Measurements from ENCODE around the gene COL3A1.

Gene COL3A1

DNA sequence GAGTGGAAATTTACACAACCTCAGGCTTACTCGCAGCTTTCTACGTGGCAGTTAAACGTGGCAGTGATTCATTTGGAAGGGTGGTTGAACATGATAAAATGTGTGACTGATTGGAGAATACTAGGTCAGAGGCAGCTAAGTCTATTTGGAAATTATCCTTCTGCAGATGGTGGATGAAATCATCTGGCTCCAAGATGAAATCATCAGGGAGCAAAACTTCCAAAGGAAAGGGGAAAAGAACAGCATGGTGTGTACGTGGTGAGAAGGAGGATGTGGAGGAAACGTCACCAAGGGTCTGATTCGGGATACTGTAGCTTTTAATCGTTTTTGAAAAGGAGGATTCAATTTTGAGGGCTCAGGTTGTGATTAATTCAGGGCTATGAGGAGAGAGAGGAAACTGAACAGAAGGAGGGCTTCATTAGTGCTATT lies 47.9 kb downstream of the COL3A1 start:
- TF ChIP-seq SIN3A (IDR thresholded peaks at IDR 0.05; ENCODE audit: borderline replicate concordance, insufficient read depth, low read length) (no peak), TAF1 (IDR thresholded peaks at IDR 0.05; ENCODE audit: borderline replicate concordance, insufficient read depth, low read length) (no peak), FOXP2 (optimal IDR thresholded peaks at IDR 0.05; ENCODE audit: borderline replicate concordance, extremely low read depth, extremely low read length, insufficient read depth) (no peak), POLR2AphosphoS5 (IDR thresholded peaks at IDR 0.05; ENCODE audit: low read depth, low read length) (no peak)
- TF ChIP-seq, protein P1, sequence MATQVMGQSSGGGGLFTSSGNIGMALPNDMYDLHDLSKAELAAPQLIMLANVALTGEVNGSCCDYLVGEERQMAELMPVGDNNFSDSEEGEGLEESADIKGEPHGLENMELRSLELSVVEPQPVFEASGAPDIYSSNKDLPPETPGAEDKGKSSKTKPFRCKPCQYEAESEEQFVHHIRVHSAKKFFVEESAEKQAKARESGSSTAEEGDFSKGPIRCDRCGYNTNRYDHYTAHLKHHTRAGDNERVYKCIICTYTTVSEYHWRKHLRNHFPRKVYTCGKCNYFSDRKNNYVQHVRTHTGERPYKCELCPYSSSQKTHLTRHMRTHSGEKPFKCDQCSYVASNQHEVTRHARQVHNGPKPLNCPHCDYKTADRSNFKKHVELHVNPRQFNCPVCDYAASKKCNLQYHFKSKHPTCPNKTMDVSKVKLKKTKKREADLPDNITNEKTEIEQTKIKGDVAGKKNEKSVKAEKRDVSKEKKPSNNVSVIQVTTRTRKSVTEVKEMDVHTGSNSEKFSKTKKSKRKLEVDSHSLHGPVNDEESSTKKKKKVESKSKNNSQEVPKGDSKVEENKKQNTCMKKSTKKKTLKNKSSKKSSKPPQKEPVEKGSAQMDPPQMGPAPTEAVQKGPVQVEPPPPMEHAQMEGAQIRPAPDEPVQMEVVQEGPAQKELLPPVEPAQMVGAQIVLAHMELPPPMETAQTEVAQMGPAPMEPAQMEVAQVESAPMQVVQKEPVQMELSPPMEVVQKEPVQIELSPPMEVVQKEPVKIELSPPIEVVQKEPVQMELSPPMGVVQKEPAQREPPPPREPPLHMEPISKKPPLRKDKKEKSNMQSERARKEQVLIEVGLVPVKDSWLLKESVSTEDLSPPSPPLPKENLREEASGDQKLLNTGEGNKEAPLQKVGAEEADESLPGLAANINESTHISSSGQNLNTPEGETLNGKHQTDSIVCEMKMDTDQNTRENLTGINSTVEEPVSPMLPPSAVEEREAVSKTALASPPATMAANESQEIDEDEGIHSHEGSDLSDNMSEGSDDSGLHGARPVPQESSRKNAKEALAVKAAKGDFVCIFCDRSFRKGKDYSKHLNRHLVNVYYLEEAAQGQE (IDR thresholded peaks at IDR 0.05; ENCODE audit: insufficient read depth in 1 of 2, low read depth in 2 of 2, low read length in 2 of 2), result no peak

DNA sequence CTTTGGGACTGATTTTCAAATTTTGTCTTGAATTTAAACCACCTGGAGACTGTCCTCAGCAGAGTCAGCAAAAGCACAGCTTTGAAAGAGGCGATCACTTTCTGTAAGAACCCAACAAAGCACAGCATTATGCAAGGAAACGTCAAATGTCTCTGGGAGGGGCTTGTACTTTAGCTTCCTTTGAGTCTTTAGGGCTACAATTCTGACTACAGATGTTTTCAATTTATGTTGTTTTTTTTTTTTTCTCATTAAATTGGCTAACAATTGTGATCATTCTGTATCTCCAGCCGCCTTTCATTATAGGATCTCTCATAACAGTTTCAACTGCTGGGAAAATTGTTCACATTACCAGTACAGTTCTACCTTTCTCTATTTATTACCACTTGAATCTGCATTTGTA lies 48.3 kb downstream of the COL3A1 start:
- no peak for TF ChIP-seq POLR2AphosphoS5 (IDR thresholded peaks at IDR 0.05; ENCODE audit: low read depth, low read length)
- TF ChIP-seq, protein P1 (IDR thresholded peaks at IDR 0.05; ENCODE audit: insufficient read depth in 1 of 2, low read depth in 2 of 2, low read length in 2 of 2), result no peak
- TF ChIP-seq TAF1 (IDR thresholded peaks at IDR 0.05; ENCODE audit: borderline replicate concordance, insufficient read depth, low read length), result no peak
- no peak for TF ChIP-seq SIN3A (IDR thresholded peaks at IDR 0.05; ENCODE audit: borderline replicate concordance, insufficient read depth, low read length)
- no peak for TF ChIP-seq FOXP2 (optimal IDR thresholded peaks at IDR 0.05; ENCODE audit: borderline replicate concordance, extremely low read depth, extremely low read length, insufficient read depth)

DNA sequence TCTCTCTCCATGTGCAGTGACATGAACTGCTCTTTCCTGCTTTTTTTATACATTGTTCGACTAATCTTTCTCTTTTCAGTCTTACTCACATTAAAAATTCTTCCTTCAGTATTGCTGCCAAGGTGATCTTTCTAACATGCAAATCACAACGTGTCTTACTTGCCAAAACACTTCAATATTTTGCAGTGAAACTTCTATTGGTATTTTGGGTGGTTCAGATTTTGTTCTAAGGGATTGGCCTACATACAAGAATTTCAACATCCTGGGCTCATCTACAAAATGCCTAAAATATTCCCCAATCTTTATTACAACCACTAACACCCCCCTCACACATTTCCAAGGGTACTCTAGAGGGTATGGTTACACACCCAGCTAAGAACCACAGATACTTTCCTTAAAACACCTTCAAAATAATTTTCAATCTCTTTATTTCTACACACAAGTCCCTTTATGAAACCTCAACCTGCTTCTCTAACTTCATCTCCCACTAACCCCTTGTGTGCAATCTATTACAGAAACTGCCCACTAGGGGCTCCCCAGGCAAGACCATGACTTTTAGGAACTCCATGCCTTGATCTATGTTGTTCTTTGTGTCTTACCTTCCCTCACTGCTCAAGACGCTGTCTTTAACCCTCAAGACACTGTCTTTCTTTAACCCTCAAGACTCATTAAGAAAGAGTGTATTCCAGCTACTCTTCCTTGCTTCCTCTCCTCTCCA lies 50.9 kb downstream of the COL3A1 start:
- TF ChIP-seq TAF1 (IDR thresholded peaks at IDR 0.05; ENCODE audit: borderline replicate concordance, insufficient read depth, low read length) (no peak), POLR2AphosphoS5 (IDR thresholded peaks at IDR 0.05; ENCODE audit: low read depth, low read length) (no peak), SIN3A (IDR thresholded peaks at IDR 0.05; ENCODE audit: borderline replicate concordance, insufficient read depth, low read length) (no peak), FOXP2 (optimal IDR thresholded peaks at IDR 0.05; ENCODE audit: borderline replicate concordance, extremely low read depth, extremely low read length, insufficient read depth) (no peak)
- TF ChIP-seq, protein P1 (IDR thresholded peaks at IDR 0.05; ENCODE audit: insufficient read depth in 1 of 2, low read depth in 2 of 2, low read length in 2 of 2), result no peak

DNA sequence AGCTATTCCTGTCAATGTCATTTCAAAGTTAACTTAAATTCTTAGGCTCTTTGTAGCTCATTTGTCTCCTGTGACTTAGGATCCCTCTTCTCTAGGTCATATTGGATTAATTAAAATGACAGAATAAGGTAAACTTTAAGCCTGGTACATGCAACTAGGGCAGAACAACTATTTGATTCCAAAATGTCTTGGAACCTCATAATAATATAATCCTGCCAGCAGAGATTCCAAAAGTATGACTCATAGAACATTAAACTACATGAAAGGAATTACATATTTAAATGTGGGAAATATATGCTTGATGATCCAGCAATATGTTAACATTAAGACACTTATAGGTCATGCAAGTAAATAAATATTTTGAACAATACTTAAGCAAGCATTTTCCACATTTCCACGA lies 63.3 kb downstream of the COL3A1 start:
- no peak for TF ChIP-seq SIN3A (IDR thresholded peaks at IDR 0.05; ENCODE audit: borderline replicate concordance, insufficient read depth, low read length)

DNA sequence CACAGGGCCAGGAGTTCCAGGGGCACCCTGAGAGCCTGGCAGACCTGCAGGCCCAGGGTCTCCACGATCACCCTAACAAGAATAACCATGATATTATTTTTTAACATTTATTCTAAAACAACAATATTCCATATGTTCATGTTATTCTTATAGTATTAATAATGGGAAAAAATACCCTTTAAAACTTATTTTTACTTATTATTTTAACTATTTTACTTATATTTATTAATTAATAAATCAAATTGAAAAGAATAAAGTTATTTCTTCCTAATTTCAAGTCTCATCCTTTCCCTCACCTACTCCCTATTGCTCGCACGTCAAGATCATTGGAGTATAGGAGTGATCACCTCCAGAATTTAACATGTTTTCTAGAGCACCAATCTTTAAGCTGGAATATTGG lies 71.7 kb downstream of the COL3A1 start:
- no peak for TF ChIP-seq FOXP2 (optimal IDR thresholded peaks at IDR 0.05; ENCODE audit: borderline replicate concordance, extremely low read depth, extremely low read length, insufficient read depth)
- no peak for TF ChIP-seq SIN3A (IDR thresholded peaks at IDR 0.05; ENCODE audit: borderline replicate concordance, insufficient read depth, low read length)
- TF ChIP-seq TAF1 (IDR thresholded peaks at IDR 0.05; ENCODE audit: borderline replicate concordance, insufficient read depth, low read length), result no peak
- no peak for TF ChIP-seq POLR2AphosphoS5 (IDR thresholded peaks at IDR 0.05; ENCODE audit: low read depth, low read length)
- TF ChIP-seq, protein P1 (IDR thresholded peaks at IDR 0.05; ENCODE audit: insufficient read depth in 1 of 2, low read depth in 2 of 2, low read length in 2 of 2), result no peak
